CD14-positive monocyte (primary cell): ENCODE results near the gene RBSN. TPM values are rescaled to one million over a fixed set of nuclear protein-coding genes. Genes with fewer than 3 reads are reported as not detected.
A peak's percentile ranks its signal among the peaks of the same experiment; 100 is the strongest.

ENCODE experiments used
- DNase-seq, 3 donors: peaks; one replicate each; pipeline ENCODE4 v3.0.0-alpha.2; 2011 to 2022
- H2AFZ ChIP-seq: 2 replicates; pipeline ENCODE4 v1.6.0; 2012; ENCODE audit warnings: mild to moderate bottlenecking, low read depth, low read length, inconsistent platforms; ENCODE audit not compliant: insufficient read depth, poor library complexity, severe bottlenecking
- H3K27ac ChIP-seq, 2 donors: 1 replicate in 1 of 2; 2 replicates in 1 of 2; pipeline ENCODE4 v1.5.1; 2012 to 2013; ENCODE audit warnings: low read length in 2 of 2, control low read depth in 1 of 2, inconsistent platforms in 1 of 2, low read depth in 1 of 2, mild to moderate bottlenecking in 1 of 2
- H3K27me3 ChIP-seq, 2 donors: one replicate each; pipeline versions ENCODE4 v1.6.0 to v1.6.1; 2011 to 2013; ENCODE audit warnings: low read length in 2 of 2; ENCODE audit not compliant: control insufficient read depth in 2 of 2, insufficient read depth in 2 of 2
- H3K36me3 ChIP-seq, 2 donors: replicated peaks in 1 of 2; 1 replicate in 1 of 2; 2 replicates in 1 of 2; pipeline versions ENCODE4 v1.5.1 to v1.6.1; 2012 to 2013; ENCODE audit warnings: low read length in 2 of 2, control low read depth in 1 of 2, inconsistent platforms in 1 of 2, mild to moderate bottlenecking in 1 of 2; ENCODE audit not compliant: insufficient read depth in 2 of 2, control insufficient read depth in 1 of 2
- H3K4me1 ChIP-seq, 2 donors: 1 replicate in 1 of 2; 2 replicates in 1 of 2; pipeline versions ENCODE4 v1.5.1 to v1.6.1; 2012 to 2013; ENCODE audit warnings: low read length in 2 of 2, control low read depth in 1 of 2, inconsistent platforms in 1 of 2, mild to moderate bottlenecking in 1 of 2, moderate library complexity in 1 of 2; ENCODE audit not compliant: insufficient read depth in 2 of 2, control insufficient read depth in 1 of 2
- H3K4me2 ChIP-seq: replicated peaks from 2 replicates; pipeline ENCODE3; 2012; ENCODE audit warnings: low read length, moderate library complexity, mild to moderate bottlenecking; ENCODE audit not compliant: poor library complexity, severe bottlenecking; ENCODE audit errors: extremely low read depth
- H3K4me3 ChIP-seq, 3 experiments: fragments of 200-600 bp in 1 of 3; sonication (generic) in 1 of 3; replicated peaks in 1 of 3; 1 replicate in 2 of 3; 2 replicates in 1 of 3; pipeline ENCODE4 v1.5.1; 2011 to 2013; ENCODE audit warnings: low read length in 3 of 3, mild to moderate bottlenecking in 3 of 3, control low read depth in 2 of 3, low read depth in 2 of 3, inconsistent platforms in 1 of 3, moderate library complexity in 1 of 3
- H3K79me2 ChIP-seq: 2 replicates; pipeline ENCODE4 v1.6.0; 2012; ENCODE audit warnings: mild to moderate bottlenecking, control low read depth, inconsistent platforms, low read length, moderate library complexity; ENCODE audit not compliant: insufficient read depth
- H3K9ac ChIP-seq: 2 replicates; pipeline ENCODE4 v1.6.0; 2017; ENCODE audit warnings: low read length, mild to moderate bottlenecking; ENCODE audit not compliant: insufficient read depth, poor library complexity, severe bottlenecking
- H3K9me3 ChIP-seq, 2 donors: replicated peaks in 1 of 2; 1 replicate in 1 of 2; 2 replicates in 1 of 2; pipeline versions ENCODE4 v1.5.1 to v1.6.1; 2012 to 2013; ENCODE audit warnings: low read length in 2 of 2, control low read depth in 1 of 2; ENCODE audit not compliant: control insufficient read depth in 1 of 2, insufficient read depth in 1 of 2
- H4K20me1 ChIP-seq: 2 replicates; pipeline ENCODE4 v1.6.0; 2012; ENCODE audit warnings: mild to moderate bottlenecking, low read length, control low read depth, moderate library complexity; ENCODE audit not compliant: insufficient read depth
- H3K27ac Mint-ChIP-seq, 7 donors: one replicate each; pipeline ENCODE4 v1.8.0; 2020; ENCODE audit warnings: mild to moderate bottlenecking in 7 of 7, mixed read lengths in 7 of 7, moderate library complexity in 6 of 7, inconsistent platforms in 2 of 7
- H3K27me3 Mint-ChIP-seq, 3 donors: one replicate each; pipeline ENCODE4 v1.8.0; 2021 to 2022; ENCODE audit warnings: low read depth in 3 of 3, mild to moderate bottlenecking in 3 of 3, mixed read lengths in 3 of 3, moderate library complexity in 3 of 3, inconsistent platforms in 1 of 3
- H3K36me3 Mint-ChIP-seq, 2 donors: one replicate each; pipeline ENCODE4 v1.8.0; 2020; ENCODE audit warnings: mixed read lengths in 2 of 2, inconsistent platforms in 1 of 2, mild to moderate bottlenecking in 1 of 2
- H3K4me1 Mint-ChIP-seq: one replicate; pipeline ENCODE4 v1.8.0; 2020; ENCODE audit warnings: mild to moderate bottlenecking, mixed read lengths
- H3K4me3 Mint-ChIP-seq, 2 donors: one replicate each; pipeline ENCODE4 v1.8.0; 2020; ENCODE audit warnings: mild to moderate bottlenecking in 2 of 2, mixed read lengths in 2 of 2, moderate library complexity in 1 of 2
- H3K9me3 Mint-ChIP-seq, 7 donors: one replicate each; pipeline ENCODE4 v1.8.0; 2020 to 2022; ENCODE audit warnings: mixed read lengths in 7 of 7, mild to moderate bottlenecking in 6 of 7, moderate library complexity in 6 of 7, inconsistent platforms in 2 of 7
- WGBS: methylation state at CpG from one replicate; pipeline ENCODE4 v1.1.5; 2013; ENCODE audit warnings: missing lambda C conversion rate; ENCODE audit not compliant: insufficient coverage; 5-methylcytosine and 5-hydroxymethylcytosine counted together
- intact Hi-C, 2 donors: fragments of 100-400 bp; cut with micrococcal nuclease; formaldehyde crosslinking; loops; one replicate each; pipeline versions ENCODE4 v1.15.0 to v1.15.1; 2023
- polyA plus RNA-seq, 3 donors: library from polyadenylated mRNA; depleted of rRNA in 1 of 3; unstranded in 2 of 3; stranded (reverse) in 1 of 3; fragments of 300-500 nt in 2 of 3; fragments of >200 nt in 1 of 3; fragmentation: Illumina TruSeq in 2 of 3; gene quantifications; 1 replicate in 2 of 3; 2 replicates in 1 of 3; pipeline ENCODE4 v1.2.3, GENCODE V29; 2012 to 2021
- TF ChIP-seq, protein P1 (sequence below): fragments of 200-600 bp; IDR thresholded peaks from one replicate; pipeline ENCODE4 v1.8.0; 2022; ENCODE audit warnings: antibody characterized with exemption, mild to moderate bottlenecking

The RBSN gene
- polyA plus RNA-seq, 3 donors = 6.7 to 10.1 (median 8.1) TPM

DNA sequence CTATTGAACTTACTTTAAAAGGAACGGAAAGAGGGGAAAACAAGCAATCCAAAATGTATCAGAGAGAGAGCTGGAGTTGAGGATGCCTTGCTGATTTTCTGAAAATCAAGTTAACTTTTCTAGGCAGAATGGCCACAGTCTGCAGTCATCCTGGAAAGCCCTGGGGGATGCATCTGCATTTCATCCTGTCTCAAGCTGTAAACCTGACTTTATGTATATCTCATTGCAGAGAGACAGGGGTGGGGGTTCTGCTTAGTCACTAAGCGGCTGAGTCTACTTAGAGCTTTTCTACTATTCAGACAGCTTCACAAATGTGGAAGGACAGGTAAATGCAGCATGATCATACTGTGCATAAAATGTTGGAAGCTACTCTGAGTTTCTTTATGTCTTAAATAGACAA is 75.2 kb downstream of the RBSN start:
- Mint-ChIP-seq H3K27ac (peak overlapping the region in 1 of 7 donors; percentile 38), H3K9me3 (peaks cover 0 to 2% (median 0%) of the 10 kb centered on the region in 7 donors), H3K4me3 (no peak overlapping the region), H3K4me1 (no peaks in the 10 kb centered on the region), H3K27me3 (no peaks in the 10 kb centered on the region), H3K36me3 (peaks cover 82 to 94% of the 10 kb centered on the region in 2 donors)
- H3K9ac ChIP-seq = no peak overlapping the region
- no peak overlapping the region for H2AFZ ChIP-seq
- no peaks in the 10 kb centered on the region for H3K79me2 ChIP-seq
- no peak overlapping the region for H3K27ac ChIP-seq
- no peaks in the 10 kb centered on the region for H3K4me1 ChIP-seq
- intact Hi-C loops = no loop called here
- no peak for DNase-seq
- H3K9me3 ChIP-seq = no peaks in the 10 kb centered on the region
- H3K27me3 ChIP-seq = no peaks in the 10 kb centered on the region
- H3K36me3 ChIP-seq = peaks cover 86 to 98% of the 10 kb centered on the region in 2 donors
- no CpG with 5 or more reads among the region's 2 CpGs for WGBS
- H4K20me1 ChIP-seq = no peaks in the 10 kb centered on the region
- H3K4me3 ChIP-seq = no peak overlapping the region
- H3K4me2 ChIP-seq = no peak overlapping the region
- TF ChIP-seq, protein P1, sequence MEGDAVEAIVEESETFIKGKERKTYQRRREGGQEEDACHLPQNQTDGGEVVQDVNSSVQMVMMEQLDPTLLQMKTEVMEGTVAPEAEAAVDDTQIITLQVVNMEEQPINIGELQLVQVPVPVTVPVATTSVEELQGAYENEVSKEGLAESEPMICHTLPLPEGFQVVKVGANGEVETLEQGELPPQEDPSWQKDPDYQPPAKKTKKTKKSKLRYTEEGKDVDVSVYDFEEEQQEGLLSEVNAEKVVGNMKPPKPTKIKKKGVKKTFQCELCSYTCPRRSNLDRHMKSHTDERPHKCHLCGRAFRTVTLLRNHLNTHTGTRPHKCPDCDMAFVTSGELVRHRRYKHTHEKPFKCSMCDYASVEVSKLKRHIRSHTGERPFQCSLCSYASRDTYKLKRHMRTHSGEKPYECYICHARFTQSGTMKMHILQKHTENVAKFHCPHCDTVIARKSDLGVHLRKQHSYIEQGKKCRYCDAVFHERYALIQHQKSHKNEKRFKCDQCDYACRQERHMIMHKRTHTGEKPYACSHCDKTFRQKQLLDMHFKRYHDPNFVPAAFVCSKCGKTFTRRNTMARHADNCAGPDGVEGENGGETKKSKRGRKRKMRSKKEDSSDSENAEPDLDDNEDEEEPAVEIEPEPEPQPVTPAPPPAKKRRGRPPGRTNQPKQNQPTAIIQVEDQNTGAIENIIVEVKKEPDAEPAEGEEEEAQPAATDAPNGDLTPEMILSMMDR = no peak

DNA sequence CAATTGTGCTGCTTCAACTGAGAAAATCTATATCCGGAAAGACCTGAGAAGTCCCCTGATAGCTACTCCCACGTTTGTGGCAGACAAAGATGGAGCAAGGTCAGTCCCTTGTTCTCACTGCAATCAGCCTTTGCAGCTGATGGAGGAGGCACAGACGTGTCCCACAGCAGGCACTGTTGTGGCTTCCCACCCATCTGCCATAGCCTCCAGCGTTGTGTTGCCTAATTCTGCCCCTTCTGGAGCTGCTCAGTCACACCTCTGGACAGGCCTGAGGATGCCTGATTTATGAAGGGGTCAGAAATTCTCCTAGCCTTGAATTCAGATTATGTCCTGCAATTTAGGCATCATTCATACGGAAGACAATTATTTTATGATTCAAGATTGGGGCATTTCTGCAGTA is 75.7 kb downstream of the RBSN start:
- Histone ChIP-seq H3K36me3 (peaks cover 85 to 97% of the 10 kb centered on the region in 2 donors), H3K4me3 (no peak overlapping the region), H3K27me3 (no peaks in the 10 kb centered on the region), H2AFZ (no peak overlapping the region), H3K4me1 (no peaks in the 10 kb centered on the region), H3K9me3 (no peaks in the 10 kb centered on the region), H3K79me2 (no peaks in the 10 kb centered on the region), H3K4me2 (no peak overlapping the region), H3K9ac (no peak overlapping the region), H4K20me1 (no peaks in the 10 kb centered on the region), H3K27ac (no peak overlapping the region)
- Mint-ChIP-seq H3K4me3 (no peak overlapping the region), H3K36me3 (peaks cover 80 to 94% of the 10 kb centered on the region in 2 donors), H3K9me3 (peaks cover 0 to 2% (median 0%) of the 10 kb centered on the region in 7 donors), H3K27me3 (no peaks in the 10 kb centered on the region), H3K4me1 (no peaks in the 10 kb centered on the region), H3K27ac (no peak overlapping the region)
- TF ChIP-seq, protein P1 = no peak
- no peak for DNase-seq
- intact Hi-C loops = no loop called here
- 95% methylated on average over 3 of the region's 5 CpGs for WGBS

Other genes starting within 250 kb of the RBSN start
- 10 to 100 TPM in 1 of 3 donors, 1 to 10 TPM in 2; 3.4 to 24.9 (median 3.8) TPM for gene NR2C2, start 151.6 kb downstream of the RBSN start, polyA plus RNA-seq
- 10 to 100 TPM; 23.7 to 60.7 (median 24.6) TPM for gene MRPS25, start 33.8 kb downstream of the RBSN start, polyA plus RNA-seq
- gene CAPN7, start 107.1 kb upstream of the RBSN start, polyA plus RNA-seq = 10 to 100 TPM; 11.7 to 20.8 (median 14.7) TPM
- 10 to 100 TPM; 10.7 to 29.6 (median 22.8) TPM for gene SH3BP5, start 233.4 kb upstream of the RBSN start, polyA plus RNA-seq